Right lobe of liver (tissue), 4 donors: ENCODE measurements around the gene ZBTB45.

Experiments used
- POLR2A ChIP-seq: fragments of 450-650 bp; IDR thresholded peaks from one replicate; pipeline ENCODE4 v1.6.1; 2017; ENCODE audit warnings: antibody characterized with exemption, mild to moderate bottlenecking
- TF ChIP-seq, protein P1 (sequence below), 4 donors: fragments of 200-600 bp in 3 of 4; fragments of 450-650 bp in 1 of 4; IDR thresholded peaks; one replicate each; pipeline versions ENCODE4 v1.5.1 to v1.8.0; 2016 to 2022; ENCODE audit warnings: antibody characterized with exemption in 4 of 4, mild to moderate bottlenecking in 2 of 4
- donor health status: DM: no; HTN: no; CAD: no.
- donor health status: DM: no; HTN: no; CAD: no.
- donor health status: DM: no; HTN: yes; CAD: no.

GRCh38 chr19:58560921-58561320 is 41.3 kb upstream of the ZBTB45 start:
- TF ChIP-seq, protein P1, sequence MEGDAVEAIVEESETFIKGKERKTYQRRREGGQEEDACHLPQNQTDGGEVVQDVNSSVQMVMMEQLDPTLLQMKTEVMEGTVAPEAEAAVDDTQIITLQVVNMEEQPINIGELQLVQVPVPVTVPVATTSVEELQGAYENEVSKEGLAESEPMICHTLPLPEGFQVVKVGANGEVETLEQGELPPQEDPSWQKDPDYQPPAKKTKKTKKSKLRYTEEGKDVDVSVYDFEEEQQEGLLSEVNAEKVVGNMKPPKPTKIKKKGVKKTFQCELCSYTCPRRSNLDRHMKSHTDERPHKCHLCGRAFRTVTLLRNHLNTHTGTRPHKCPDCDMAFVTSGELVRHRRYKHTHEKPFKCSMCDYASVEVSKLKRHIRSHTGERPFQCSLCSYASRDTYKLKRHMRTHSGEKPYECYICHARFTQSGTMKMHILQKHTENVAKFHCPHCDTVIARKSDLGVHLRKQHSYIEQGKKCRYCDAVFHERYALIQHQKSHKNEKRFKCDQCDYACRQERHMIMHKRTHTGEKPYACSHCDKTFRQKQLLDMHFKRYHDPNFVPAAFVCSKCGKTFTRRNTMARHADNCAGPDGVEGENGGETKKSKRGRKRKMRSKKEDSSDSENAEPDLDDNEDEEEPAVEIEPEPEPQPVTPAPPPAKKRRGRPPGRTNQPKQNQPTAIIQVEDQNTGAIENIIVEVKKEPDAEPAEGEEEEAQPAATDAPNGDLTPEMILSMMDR (IDR thresholded peaks at IDR 0.05): no peak
- no peak for TF ChIP-seq POLR2A
